ENCODE results near the gene ZPBP. TPM values are rescaled to one million over a fixed set of nuclear protein-coding genes. Genes with fewer than 3 reads are reported as not detected.

The ZPBP gene, protein sequence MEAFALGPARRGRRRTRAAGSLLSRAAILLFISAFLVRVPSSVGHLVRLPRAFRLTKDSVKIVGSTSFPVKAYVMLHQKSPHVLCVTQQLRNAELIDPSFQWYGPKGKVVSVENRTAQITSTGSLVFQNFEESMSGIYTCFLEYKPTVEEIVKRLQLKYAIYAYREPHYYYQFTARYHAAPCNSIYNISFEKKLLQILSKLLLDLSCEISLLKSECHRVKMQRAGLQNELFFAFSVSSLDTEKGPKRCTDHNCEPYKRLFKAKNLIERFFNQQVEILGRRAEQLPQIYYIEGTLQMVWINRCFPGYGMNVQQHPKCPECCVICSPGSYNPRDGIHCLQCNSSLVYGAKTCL
- not detected for total RNA-seq

DNA sequence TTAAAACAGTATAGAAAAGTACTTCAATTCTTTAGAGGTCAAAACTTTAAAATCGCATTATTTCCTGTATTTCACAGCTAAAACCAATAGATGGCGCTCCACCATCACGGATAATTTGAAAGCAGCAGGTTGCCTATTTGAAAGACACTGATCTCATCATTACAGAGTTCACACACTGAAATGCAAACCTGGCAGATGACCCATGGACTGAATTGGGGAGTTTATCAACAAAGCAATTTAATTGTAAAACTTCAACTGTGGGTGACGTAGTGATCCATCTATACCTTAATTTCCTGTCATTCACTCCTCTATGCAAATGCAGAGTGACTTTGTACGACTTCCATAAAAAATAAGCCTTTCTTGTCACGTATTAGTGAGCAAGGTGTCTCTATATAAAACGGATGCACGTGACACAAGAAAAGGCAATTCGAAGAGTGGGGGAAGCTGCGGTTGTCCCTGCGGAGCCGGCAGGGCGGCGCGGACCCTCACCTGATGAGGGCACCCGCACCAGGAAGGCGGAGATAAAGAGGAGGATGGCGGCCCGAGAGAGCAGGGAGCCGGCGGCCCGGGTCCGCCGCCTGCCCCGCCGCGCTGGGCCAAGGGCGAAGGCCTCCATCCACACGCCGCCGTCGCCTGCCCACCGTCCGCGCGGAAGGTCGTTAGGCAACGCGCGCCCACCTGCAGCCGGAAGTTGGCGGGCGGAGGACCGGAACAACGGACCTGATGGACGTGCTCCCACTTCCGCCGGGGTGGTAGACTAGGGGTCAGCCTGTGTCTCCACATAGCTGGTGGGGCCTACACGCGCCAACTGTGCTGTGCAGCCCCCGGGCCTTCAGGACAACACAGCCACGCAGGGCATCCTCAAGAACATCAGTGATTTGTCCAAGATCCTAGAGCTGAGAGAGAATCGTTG is at the start of gene ZPBP:
Gene ZPBP, minus strand, starts transcription at position 668 of the 913 bp plus-strand sequence. Its CDS starts 52 bp downstream, at position 616.
- Mint-ChIP-seq H3K9me3 (peaks cover 2 to 4% of the 10 kb centered on the region in 2 donors), H3K27ac (peak within 1 kb of the TSS; percentile 84)
- peak; percentile 56 to 78 for DNase-seq

DNA sequence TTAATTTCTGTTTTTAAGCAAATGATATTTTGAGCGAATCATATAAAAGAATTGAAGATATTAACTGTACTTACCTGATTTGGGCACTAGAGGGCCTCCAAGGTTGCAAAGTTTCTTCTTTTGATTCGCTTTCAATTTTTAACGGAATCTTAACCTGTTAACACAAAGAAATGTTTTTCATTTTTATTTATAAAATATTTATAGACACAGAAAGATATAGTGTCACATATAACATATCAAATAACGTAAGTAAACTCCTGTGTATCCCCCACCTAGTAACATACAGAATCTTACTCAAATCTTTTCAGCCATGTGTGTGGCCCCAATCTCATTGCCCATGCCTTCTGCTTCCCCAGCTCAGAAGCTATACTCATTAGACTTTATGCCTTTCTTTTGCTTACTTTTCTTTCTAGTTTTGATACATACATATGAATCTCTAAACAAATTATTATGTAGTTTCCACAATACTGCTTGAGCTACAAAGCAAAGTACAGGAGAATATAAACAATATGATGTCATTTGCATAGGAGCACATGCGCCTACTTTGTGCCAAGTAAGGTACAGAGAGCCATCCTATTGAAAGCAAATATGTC is 49.5 kb upstream of the ZPBP start:
- ATAC-seq (replicated peaks in 1 of 2) (peak; percentile 71 to 78), DNase-seq (peak in 1 of 2 donors; percentile 30)

More for the DNA sequence above, at the start of gene ZPBP:
- peak within 1 kb of the TSS; percentile 88 to 94 for H3K4me3 Mint-ChIP-seq
- H3K36me3 Mint-ChIP-seq (ENCODE audit: insufficient read depth in 2 of 2) = peaks cover under 1 to 3% of the 10 kb centered on the region in 2 donors
- H3K27me3 Mint-ChIP-seq (ENCODE audit: low read depth) = no peaks in the 10 kb centered on the region
- peaks cover 20% of the 10 kb centered on the region for H3K4me1 Mint-ChIP-seq (ENCODE audit: low read depth)
- peak; percentile 80 to 84 for ATAC-seq (replicated peaks in 1 of 2)

DNA sequence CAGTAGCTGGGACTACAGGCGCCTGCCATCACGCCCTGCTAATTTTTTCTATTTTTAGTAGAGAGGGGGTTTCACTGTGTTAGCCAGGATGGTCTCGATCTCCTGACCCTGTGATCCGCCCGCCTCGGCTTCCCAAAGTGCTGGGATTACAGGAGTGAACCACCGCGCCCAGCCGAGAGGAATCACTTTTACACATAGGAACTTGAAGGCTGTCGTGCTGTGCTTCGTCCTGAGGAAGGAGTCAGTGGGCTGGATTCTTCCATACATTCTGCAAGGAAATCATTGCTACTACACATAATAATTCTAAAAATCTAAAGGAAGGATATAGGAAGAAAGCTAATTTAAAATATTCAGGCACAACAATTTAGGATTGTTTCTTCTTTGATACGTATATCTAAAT is 48.8 kb upstream of the ZPBP start:
- ATAC-seq (replicated peaks in 1 of 2) = no peak
- Mint-ChIP-seq H3K27me3 (ENCODE audit: low read depth) (no peaks in the 10 kb centered on the region), H3K4me1 (ENCODE audit: low read depth) (peaks cover 51% of the 10 kb centered on the region), H3K4me3 (no peak overlapping the region), H3K9me3 (no peaks in the 10 kb centered on the region), H3K36me3 (ENCODE audit: insufficient read depth in 2 of 2) (no peaks in the 10 kb centered on the region), H3K27ac (no peak overlapping the region)
- DNase-seq = no peak

More for the DNA sequence above, 49.5 kb upstream of the ZPBP start:
- peaks cover 58% of the 10 kb centered on the region for H3K4me1 Mint-ChIP-seq (ENCODE audit: low read depth)
- H3K36me3 Mint-ChIP-seq (ENCODE audit: insufficient read depth in 2 of 2) = no peaks in the 10 kb centered on the region
- no peaks in the 10 kb centered on the region for H3K27me3 Mint-ChIP-seq (ENCODE audit: low read depth)
- H3K4me3 Mint-ChIP-seq = peak overlapping the region; percentile 62 to 81
- H3K27ac Mint-ChIP-seq = peak overlapping the region; percentile 97
- no peaks in the 10 kb centered on the region for H3K9me3 Mint-ChIP-seq

DNA sequence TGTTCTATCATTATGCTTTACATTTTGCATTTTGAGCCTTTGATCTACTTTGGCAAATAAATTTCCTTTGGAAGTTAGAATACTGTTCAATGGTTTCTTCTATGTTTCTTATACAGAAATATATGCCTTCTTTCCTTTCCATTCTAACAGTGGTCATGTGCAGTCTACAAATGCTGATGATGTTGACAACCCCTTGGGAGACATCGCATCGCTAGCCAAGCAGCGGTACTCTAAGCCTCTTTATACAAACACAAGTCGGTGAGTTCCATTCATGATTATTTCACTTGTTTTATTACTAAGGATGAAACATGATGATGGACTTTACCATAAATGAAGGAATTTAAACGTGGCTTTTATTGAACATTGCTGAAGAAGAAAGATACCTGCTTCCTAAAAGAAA is 48.1 kb upstream of the ZPBP start:
- Mint-ChIP-seq H3K4me3 (no peak overlapping the region), H3K9me3 (no peaks in the 10 kb centered on the region), H3K27ac (peak overlapping the region; percentile 1), H3K27me3 (ENCODE audit: low read depth) (no peaks in the 10 kb centered on the region), H3K4me1 (ENCODE audit: low read depth) (peaks cover 44% of the 10 kb centered on the region), H3K36me3 (ENCODE audit: insufficient read depth in 2 of 2) (no peaks in the 10 kb centered on the region)
- DNase-seq = no peak
- no peak for ATAC-seq (replicated peaks in 1 of 2)

DNA sequence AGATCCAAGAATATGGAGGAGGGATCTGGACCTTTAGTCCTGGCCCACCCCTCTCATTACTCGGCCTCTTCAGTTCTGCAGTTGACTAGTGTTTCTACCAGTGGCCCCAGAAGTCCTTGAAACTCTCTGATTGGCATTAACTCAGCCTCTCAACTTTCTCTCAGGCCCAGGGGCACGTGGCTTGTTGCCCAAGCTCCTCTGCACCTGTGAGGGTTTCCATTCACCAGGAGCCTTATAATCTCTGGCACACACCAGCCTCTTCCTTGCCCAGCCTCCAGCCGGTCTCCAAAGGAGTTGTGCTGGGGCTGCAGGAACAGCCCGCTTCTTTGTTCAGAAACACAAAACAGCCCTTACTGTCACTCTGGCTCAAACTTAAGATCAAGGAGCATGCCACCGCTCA is 47.6 kb upstream of the ZPBP start:
- ATAC-seq (replicated peaks in 1 of 2) (no peak), DNase-seq (no peak)
- Mint-ChIP-seq H3K27me3 (ENCODE audit: low read depth) (no peaks in the 10 kb centered on the region), H3K27ac (no peak overlapping the region), H3K4me3 (no peak overlapping the region), H3K9me3 (no peaks in the 10 kb centered on the region), H3K4me1 (ENCODE audit: low read depth) (peaks cover 39% of the 10 kb centered on the region), H3K36me3 (ENCODE audit: insufficient read depth in 2 of 2) (no peaks in the 10 kb centered on the region)

DNA sequence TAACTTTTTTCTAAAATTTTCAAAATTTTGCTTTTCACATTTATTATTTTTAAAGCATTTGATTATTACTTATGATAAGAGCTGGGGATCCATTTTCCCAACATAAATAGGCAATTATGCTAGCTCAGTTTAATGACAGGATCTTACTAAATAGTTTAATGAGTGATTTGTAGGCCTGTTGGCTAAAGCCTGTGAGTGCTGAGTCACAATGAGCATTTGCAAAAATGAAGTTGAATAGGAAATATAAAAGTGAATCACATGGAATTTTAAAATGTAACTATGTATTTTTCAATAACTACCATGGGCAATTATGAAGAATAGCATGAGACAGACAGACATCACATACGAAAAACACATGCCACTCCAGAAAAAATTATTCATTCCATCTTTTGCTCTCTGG is 45.1 kb upstream of the ZPBP start:
- no peaks in the 10 kb centered on the region for H3K36me3 Mint-ChIP-seq (ENCODE audit: insufficient read depth in 2 of 2)
- DNase-seq = no peak
- H3K27me3 Mint-ChIP-seq (ENCODE audit: low read depth) = peaks cover 13% of the 10 kb centered on the region
- ATAC-seq (replicated peaks in 1 of 2) = no peak
- H3K4me1 Mint-ChIP-seq (ENCODE audit: low read depth) = peaks cover 15% of the 10 kb centered on the region
- H3K9me3 Mint-ChIP-seq = no peaks in the 10 kb centered on the region
- no peak overlapping the region for H3K27ac Mint-ChIP-seq
- no peak overlapping the region for H3K4me3 Mint-ChIP-seq

DNA sequence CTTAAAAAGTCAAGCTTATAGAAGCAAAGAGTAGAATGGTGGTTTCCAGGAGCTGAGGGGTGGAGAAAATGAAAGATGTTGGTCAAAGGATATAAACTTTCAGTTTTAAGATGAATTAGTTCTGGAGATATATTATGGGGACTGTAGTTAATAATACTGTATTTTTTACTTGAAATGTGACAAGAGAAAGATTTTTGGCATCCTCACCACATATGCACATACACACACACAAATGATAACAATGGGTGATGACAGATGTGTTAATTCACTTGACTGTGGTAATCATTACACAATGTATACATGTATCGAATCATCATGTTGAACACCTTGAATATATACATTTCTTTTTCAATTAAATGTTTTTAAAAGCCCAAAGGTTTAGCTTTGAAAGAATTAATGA is 32.7 kb upstream of the ZPBP start:
- Mint-ChIP-seq H3K27ac (no peak overlapping the region), H3K4me1 (ENCODE audit: low read depth) (no peaks in the 10 kb centered on the region), H3K36me3 (ENCODE audit: insufficient read depth in 2 of 2) (no peaks in the 10 kb centered on the region), H3K4me3 (no peak overlapping the region), H3K27me3 (ENCODE audit: low read depth) (no peaks in the 10 kb centered on the region), H3K9me3 (peaks cover 0 to 2% of the 10 kb centered on the region in 2 donors)
- ATAC-seq (replicated peaks in 1 of 2) (no peak), DNase-seq (no peak)

DNA sequence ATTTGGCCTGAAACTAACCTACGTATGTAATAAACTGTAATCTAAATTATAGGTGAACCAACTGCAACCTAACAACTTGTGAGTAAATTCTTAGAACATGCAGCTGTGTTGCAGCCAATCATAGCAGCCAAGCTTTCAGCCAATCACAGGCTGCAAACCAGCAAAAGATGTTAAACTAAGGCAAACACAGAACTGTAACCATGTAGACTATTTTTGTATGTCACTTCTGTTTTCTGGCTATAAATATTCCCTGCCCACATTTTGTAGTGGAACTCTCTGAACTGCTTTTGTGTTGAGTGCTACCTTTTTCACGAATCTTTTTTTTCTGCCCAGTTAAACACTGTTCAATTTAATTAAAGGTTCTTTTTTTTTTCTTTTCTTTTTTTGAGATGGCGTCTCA is 28.2 kb upstream of the ZPBP start:
- Mint-ChIP-seq H3K36me3 (ENCODE audit: insufficient read depth in 2 of 2) (no peaks in the 10 kb centered on the region), H3K27me3 (ENCODE audit: low read depth) (peaks cover 9% of the 10 kb centered on the region), H3K27ac (no peak overlapping the region), H3K4me1 (ENCODE audit: low read depth) (peaks cover 8% of the 10 kb centered on the region), H3K9me3 (no peaks in the 10 kb centered on the region), H3K4me3 (no peak overlapping the region)
- ATAC-seq (replicated peaks in 1 of 2) (no peak), DNase-seq (no peak)

DNA sequence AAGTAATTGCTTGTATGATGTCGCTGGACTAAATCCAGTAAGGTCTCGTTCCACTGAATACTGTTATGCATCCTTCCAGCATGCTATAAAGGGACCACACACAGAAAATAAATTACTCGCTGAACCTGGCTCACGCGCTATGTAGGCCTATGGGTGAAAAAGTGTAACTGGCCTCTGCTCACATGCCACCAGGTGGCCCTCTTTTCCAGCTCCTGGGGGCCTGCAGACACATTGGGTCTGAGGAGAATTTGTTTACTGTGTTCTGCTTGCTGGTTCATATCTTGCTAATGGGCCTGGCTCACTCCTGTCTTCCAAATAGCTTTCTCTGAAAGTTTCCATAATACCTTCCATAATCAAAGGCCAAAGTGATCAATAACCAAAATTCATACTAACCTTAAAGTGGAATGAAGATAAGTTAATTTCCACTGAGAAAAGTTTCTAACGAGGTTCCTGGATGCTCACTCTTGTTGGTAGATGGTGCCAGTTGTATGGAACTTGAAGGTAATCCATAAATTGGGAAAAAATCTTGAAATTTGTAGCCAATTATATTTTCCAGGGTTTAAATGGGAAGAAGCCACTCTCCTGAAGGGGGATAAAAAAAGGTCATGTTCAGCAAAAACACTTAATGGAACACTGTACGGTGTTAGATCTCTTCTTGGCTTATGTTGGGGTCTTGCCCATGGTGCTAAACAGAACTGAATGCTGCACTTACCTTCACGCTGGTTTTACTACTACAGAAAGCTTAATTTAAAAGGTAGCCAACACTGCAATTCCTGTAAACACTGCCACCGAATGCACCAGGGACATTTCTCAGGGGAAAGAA is 27.0 kb upstream of the ZPBP start:
- no peaks in the 10 kb centered on the region for H3K36me3 Mint-ChIP-seq (ENCODE audit: insufficient read depth in 2 of 2)
- DNase-seq (peak; percentile 43 to 58), ATAC-seq (replicated peaks in 1 of 2) (peak; percentile 75 to 87)
- no peaks in the 10 kb centered on the region for H3K9me3 Mint-ChIP-seq
- peaks cover 8% of the 10 kb centered on the region for H3K4me1 Mint-ChIP-seq (ENCODE audit: low read depth)
- H3K27ac Mint-ChIP-seq = peak overlapping the region; percentile 29
- H3K27me3 Mint-ChIP-seq (ENCODE audit: low read depth) = peaks cover 9% of the 10 kb centered on the region
- no peak overlapping the region for H3K4me3 Mint-ChIP-seq

DNA sequence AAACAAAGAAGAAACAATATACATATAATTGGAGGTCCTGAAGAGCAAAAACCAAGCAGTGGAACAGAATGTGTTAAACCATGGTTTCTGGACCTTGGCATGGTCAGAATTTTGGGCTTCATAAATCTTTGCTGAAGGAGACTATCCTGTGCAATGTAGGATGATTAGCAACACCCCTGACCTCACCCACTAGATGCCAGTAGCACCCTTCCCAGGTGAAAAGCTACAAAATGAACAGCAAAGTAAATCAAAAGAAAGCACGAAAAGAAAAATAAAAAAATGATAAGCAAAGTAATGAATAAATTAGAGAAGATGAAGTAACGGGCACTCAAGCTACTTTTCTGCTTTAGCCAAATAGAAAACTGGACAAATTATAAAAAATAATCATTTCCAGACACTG is 19.2 kb upstream of the ZPBP start:
- H3K9me3 Mint-ChIP-seq = peaks cover 1 to 2% of the 10 kb centered on the region in 2 donors
- no peak for ATAC-seq (replicated peaks in 1 of 2)
- H3K4me1 Mint-ChIP-seq (ENCODE audit: low read depth) = no peaks in the 10 kb centered on the region
- peaks cover 4 to 7% of the 10 kb centered on the region in 2 donors for H3K36me3 Mint-ChIP-seq (ENCODE audit: insufficient read depth in 2 of 2)
- H3K4me3 Mint-ChIP-seq = no peak overlapping the region
- peaks cover 29% of the 10 kb centered on the region for H3K27me3 Mint-ChIP-seq (ENCODE audit: low read depth)
- no peak for DNase-seq
- no peak overlapping the region for H3K27ac Mint-ChIP-seq

DNA sequence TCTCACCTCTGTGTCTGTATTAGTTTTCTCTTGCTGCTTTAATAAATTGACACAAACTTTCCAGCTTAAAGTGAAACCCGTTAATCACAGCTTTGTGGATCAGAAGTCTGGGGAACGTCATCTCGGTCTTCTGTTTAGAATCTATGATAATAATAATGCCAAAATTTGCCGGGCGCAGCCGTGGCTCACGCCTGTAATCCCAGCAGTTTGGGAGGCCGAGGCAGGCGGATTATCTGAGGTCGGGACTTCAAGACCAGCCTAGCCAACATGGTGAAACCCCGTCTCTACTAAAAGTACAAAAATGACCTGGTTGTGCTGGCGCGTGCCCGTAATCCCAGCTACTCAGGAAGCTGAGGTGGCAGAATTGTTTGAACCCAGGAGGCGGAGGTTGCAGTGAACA is 8.8 kb upstream of the ZPBP start:
- no peaks in the 10 kb centered on the region for H3K36me3 Mint-ChIP-seq (ENCODE audit: insufficient read depth in 2 of 2)

DNA sequence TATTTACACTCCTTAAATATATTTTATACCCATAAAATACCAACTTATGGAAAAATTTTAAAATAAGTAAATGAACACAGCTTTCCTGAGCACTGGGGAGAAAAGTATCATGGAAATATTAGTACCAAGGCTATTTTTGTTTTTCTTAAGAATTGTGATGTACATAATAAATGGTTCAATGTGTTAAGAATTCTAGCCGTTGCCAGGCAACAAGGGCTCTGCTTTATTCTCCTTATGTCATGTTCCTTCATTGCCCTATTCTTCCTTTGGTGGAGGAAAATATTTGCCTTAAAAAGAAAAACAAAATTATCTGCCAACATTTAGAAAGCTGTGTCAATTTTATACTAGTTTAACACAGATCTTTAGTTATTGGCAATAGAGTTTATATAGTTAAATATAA is 2.6 kb upstream of the ZPBP start:
- no peak for ATAC-seq (replicated peaks in 1 of 2)
- no peak overlapping the region for H3K4me3 Mint-ChIP-seq
- H3K9me3 Mint-ChIP-seq = peaks cover 0 to 4% of the 10 kb centered on the region in 2 donors
- H3K27ac Mint-ChIP-seq = no peak overlapping the region
- DNase-seq = no peak
- H3K27me3 Mint-ChIP-seq (ENCODE audit: low read depth) = peaks cover 7% of the 10 kb centered on the region
- peaks cover 0 to 3% of the 10 kb centered on the region in 2 donors for H3K36me3 Mint-ChIP-seq (ENCODE audit: insufficient read depth in 2 of 2)
- H3K4me1 Mint-ChIP-seq (ENCODE audit: low read depth) = peaks cover 20% of the 10 kb centered on the region

More for the DNA sequence above, 8.8 kb upstream of the ZPBP start:
- H3K27ac Mint-ChIP-seq = no peak overlapping the region
- ATAC-seq (replicated peaks in 1 of 2) (no peak), DNase-seq (no peak)
- H3K4me3 Mint-ChIP-seq = no peak overlapping the region
- peaks cover 14% of the 10 kb centered on the region for H3K27me3 Mint-ChIP-seq (ENCODE audit: low read depth)
- peaks cover 4% of the 10 kb centered on the region for H3K4me1 Mint-ChIP-seq (ENCODE audit: low read depth)
- no peaks in the 10 kb centered on the region for H3K9me3 Mint-ChIP-seq
